Stimulated activated CD4-positive, alpha-beta T cell treated with anti-CD3 and anti-CD28 coated beads, Interleukin-2, amount 100 ng/mL, for 4 hours (primary cell): ENCODE measurements around the gene BICRA.
A peak's percentile ranks its signal among the peaks of the same experiment; 100 is the strongest.
"Not testable (repeated sequence)": the region's sequence is repeated elsewhere in the genome, so short reads cannot be mapped to it uniquely, and the experiment has no call there.

ENCODE experiments used
- DNase-seq: peaks from one replicate; pipeline ENCODE4 v3.0.0-alpha.2; 2020; ENCODE audit warnings: low read depth

BICRA gene

DNA sequence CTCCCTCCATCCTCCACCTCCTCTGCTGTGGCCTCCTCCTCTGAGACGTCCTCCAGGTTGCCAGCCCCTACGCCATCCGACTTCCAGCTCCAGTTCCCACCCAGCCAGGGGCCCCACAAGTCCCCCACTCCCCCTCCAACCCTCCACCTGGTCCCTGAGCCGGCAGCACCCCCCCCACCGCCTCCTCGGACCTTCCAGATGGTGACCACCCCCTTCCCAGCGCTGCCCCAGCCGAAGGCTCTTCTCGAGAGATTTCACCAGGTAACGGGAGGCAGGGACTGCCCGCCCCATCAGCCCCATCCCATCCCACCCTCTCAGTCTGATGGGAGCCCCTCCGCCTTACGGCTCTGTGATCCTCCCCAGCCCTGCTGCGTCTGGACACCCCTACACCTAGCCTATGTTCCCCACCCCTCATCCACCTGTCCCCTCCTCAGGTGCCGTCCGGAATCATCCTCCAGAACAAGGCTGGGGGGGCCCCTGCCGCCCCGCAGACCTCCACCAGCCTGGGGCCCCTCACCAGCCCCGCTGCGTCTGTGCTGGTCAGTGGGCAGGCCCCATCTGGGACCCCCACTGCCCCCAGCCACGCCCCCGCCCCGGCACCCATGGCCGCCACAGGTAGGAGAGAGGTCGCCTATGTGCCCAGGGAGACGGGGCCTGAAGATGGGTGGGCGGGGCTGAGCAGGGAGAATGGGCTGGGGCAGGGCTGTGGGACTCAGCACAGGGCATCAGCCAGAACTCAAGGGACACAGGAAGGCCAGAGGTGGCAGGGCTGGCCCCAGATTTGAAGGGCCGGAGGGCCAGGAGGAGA is 85.7 kb downstream of the BICRA start:
- no peak for DNase-seq

- DNase-seq, result no peak
These were observed 86.8 kb downstream of the BICRA start for GRCh38 chr19:47695533-47696262.

GRCh38 chr19:47696635-47697034 is 87.7 kb downstream of the BICRA start:
- DNase-seq, result no peak

- DNase-seq, result peak; percentile 24
These were observed 89.1 kb downstream of the BICRA start for GRCh38 chr19:47697863-47698609.

DNA sequence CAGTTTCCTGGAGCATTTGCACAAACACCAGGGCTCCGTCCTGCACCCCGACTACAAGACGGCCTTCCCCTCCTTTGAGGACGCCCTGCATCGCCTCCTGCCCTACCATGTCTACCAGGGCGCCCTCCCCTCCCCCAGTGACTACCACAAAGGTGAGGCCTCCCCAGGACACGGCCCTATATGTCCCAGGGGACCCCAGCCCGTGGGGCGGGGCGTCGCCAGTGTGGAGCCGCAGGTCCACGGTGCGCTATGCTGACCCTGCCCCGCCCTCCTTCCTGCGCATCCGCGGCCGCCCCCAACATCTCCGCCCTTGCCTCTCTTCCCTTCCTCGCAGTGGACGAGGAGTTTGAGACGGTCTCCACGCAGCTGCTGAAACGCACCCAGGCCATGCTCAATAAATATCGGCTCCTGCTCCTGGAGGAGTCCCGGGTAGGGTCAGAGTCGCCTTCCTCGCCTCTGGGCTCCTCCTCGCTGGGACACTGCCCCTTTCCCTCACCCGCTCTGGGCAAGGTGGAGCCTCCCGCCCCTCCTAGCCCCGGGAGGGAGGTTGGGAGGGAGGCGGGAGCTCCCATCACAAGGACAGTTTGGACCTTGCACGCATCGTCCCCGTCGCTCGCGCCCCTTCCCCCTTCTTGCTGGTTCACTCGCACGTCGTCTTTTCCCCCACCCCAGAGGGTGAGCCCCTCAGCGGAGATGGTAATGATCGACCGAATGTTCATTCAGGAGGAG is 89.9 kb downstream of the BICRA start:
- no peak for DNase-seq

DNA sequence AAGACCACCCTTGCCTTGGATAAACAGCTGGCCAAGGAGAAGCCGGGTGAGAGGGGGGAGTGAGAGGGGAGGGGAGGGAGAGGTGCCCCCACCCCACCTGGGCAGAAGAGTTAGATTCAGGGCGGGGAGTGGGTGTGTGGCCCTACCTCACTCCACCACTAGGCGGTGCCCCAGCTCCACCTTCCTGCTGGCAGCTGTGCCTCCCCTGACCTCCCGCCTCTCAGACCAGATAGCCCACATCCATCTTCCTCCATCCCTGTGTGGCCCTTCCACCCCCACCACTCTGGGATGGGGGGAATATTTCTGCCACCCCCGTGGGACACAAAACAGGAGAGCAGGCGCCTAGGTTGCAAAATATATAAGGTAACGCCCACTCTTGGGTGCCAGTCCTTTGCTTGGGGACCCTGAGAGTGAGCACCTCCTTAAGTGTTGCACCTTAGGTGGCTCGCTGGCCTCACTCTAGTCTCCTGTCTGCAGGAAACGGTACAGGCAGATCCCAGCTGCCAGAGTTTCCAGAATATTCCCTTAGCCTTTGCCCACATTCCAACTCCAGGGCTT is 90.5 kb downstream of the BICRA start:
- DNase-seq, result peak; percentile 13

GRCh38 chr19:47700934-47701716 is 92.2 kb downstream of the BICRA start:
- no peak for DNase-seq

- no peak for DNase-seq
These were observed 93.0 kb downstream of the BICRA start for GRCh38 chr19:47701717-47702552.

DNA sequence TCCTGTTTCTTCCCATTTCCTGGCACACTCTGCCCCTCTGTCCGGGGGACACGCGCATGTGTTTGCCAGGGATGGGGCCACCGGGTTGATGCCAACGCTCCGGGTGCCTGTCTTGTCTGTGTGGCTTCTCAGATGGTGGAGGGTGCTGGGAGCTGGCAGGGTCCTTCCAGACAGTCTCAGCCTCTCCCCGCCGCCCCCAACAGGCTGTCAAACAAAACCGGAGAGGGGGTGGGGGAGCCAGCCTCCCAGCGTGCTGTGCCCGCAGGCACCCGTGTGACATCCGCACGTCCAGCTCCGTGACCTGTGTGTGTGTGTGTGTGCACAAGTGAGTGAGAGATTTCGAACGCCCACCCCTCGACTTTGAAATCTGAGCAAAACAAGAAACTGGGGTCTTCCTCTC is 93.7 kb downstream of the BICRA start:
- no peak for DNase-seq

- DNase-seq, result no peak
These were observed 94.4 kb downstream of the BICRA start for GRCh38 chr19:47703301-47703700.

DNA sequence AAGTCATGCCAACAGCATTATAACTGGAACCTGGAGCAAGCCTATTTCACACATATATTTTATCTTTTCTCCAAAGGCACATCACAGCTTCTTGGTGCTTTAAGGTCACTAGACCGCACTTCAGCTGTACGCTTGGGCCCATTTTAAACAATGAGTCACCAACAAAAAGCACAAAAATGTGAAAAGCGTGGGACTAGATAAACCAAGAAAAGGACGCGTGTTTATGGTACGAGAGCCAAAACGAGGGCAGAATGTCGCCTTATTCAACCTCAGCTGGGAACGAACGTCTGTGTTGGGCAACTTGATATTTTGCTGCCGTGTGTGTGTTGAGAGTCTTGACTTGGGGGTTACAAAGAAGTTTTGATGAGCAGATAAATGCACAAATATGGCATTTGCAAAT is 95.1 kb downstream of the BICRA start:
- no peak for DNase-seq

- no peak for DNase-seq
These were observed 95.7 kb downstream of the BICRA start for GRCh38 chr19:47704656-47705055.

GRCh38 chr19:47707135-47707925 is 98.4 kb downstream of the BICRA start:
- peak; percentile 64 for DNase-seq

DNA sequence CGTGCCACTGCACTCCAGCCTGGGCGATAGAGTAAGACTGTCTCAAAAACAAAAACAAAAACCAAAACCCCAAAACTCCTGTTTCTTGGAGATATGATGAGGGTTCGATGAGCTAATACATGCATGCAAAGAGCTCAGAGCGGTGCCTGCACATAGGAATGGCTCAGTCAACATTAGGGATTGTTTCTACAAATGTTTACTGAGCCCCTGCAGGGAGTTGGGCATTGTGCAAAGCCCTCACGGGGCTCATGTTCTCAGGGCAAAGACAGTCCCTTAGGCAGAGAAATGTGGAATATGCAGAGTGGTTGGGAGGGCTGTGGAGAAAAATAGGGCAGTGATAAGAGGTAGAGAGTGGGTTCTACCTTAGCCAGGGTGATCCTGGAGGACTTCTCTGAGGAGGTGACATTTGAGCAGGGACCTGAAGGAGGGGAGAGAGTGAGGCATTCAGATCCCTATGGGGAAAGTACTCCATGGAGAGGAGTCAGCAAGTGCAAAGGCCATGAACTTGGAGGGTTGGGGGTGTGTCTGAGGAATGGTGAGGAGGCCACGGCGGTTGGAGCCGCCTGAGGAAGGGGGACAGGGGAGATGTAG is 102.8 kb downstream of the BICRA start:
- DNase-seq, result no peak

DNA sequence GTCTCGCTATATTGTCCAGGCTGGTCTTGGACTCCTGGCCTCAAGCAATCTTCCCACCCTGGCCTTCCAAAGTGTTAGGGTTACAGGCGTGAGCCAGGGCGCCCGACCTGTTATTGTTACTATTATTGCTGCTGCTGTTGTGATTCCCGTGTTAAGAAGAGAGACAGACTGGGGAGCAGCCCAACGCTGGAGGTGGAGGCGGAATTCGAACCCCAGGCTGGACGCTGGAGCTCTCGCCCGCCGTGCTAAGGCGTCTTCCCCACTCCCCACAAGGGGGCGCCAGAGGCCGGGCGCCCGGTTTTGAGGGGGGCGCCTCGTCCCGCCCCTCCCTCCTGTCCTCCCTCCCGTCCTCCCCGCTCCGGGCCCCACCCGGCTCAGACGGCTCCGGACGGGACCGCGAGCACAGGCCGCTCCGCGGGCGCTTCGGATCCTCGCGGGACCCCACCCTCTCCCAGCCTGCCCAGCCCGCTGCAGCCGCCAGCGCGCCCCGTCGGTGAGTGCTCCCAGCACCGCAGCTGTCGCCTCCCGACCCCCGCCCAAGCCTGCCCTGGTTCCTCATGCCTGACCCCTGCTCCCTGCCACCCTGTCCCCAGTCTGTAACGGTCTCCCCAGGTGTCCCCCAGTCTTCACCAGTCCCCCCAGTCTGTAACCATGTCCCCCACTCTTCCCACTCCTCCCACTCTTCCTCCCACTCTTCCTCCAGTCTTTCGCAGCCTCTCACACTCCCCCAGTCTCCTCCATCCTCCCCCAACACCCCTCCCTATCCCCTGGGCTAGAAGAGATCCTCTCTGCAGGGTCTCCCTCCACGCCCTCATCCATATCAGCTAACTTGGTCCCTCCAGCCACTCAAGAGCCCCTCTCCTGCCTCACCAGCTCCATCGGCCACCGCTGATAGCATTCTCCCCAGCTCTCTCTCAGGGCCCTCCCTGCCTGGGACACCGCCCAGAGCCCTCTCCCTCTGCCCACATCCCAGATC is 104.4 kb downstream of the BICRA start, which contains the start of gene EHD2:
TSS of gene EHD2 (plus strand) at position 377 of the 976 bp plus-strand sequence. CDS start 3,191 bp downstream, outside the sequence.
- DNase-seq, result no peak

GRCh38 chr19:47714339-47714738 is 105.4 kb downstream of the BICRA start:
- no peak for DNase-seq

DNA sequence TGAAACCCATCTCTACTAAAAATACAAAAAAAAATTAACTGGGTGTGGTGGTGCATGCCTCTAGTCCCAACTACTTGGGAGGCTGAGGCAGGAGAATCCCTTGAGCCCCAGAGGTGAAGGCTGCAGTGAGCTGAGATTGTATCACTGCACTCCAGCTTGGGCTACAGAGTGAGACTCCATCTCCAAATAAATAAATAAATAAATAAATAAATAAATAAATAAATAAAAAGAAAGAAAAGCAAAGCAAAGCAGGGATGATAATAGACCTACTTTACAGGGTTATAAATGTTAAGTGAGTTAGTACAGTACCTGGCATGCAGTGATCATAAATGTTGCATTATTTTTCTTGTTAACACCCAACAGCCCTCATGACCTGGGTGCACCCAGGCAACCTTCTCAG is 105.9 kb downstream of the BICRA start:
- not testable (repeated sequence) for DNase-seq
